ENCODE data around the gene PCA3. TPM values are rescaled to one million over a fixed set of nuclear protein-coding genes. Genes with fewer than 3 reads are reported as not detected.

Gene PCA3
- total RNA-seq = not detected

DNA sequence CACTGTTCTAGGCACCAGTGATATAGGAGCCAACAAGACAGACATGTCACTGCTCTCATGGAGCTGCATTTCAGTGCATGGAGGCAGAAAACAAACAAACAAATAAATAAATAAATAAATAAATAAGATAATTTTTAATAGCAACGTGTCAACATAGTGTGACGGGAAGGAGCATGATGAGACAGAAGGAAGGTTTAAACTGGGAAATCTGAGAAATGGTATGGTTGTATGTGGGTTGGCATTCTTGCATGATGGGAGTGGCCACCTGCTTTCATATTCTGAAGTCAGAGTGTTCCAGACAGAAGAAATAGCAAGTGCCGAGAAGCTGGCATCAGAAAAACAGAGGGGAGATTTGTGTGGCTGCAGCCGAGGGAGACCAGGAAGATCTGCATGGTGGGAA lies at the start of gene PCA3:
Gene PCA3, plus strand, starts transcription at position 301 of the 400 bp plus-strand sequence.
- no peak within 1 kb of the TSS for H3K4me3 ChIP-seq
- no peak for DNase-seq
- H3K4me1 ChIP-seq = peaks cover 0 to 4% (median 0%) of the 10 kb centered on the region in 3 donors
- H3K9me3 ChIP-seq = no peaks in the 10 kb centered on the region
- intact Hi-C loops (cut with DNase I) = no loop called here
- H3K27me3 ChIP-seq = no peaks in the 10 kb centered on the region
- WGBS, 2 donors = 88 to 93% methylated on average over 4 of the region's 4 CpGs
- H3K36me3 ChIP-seq = no peaks in the 10 kb centered on the region
- TF ChIP-seq POLR2A (IDR thresholded peaks at IDR 0.05) = no peak
- TF ChIP-seq, protein P1, sequence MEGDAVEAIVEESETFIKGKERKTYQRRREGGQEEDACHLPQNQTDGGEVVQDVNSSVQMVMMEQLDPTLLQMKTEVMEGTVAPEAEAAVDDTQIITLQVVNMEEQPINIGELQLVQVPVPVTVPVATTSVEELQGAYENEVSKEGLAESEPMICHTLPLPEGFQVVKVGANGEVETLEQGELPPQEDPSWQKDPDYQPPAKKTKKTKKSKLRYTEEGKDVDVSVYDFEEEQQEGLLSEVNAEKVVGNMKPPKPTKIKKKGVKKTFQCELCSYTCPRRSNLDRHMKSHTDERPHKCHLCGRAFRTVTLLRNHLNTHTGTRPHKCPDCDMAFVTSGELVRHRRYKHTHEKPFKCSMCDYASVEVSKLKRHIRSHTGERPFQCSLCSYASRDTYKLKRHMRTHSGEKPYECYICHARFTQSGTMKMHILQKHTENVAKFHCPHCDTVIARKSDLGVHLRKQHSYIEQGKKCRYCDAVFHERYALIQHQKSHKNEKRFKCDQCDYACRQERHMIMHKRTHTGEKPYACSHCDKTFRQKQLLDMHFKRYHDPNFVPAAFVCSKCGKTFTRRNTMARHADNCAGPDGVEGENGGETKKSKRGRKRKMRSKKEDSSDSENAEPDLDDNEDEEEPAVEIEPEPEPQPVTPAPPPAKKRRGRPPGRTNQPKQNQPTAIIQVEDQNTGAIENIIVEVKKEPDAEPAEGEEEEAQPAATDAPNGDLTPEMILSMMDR (IDR thresholded peaks at IDR 0.05) = no peak
- no peak within 1 kb of the TSS for H3K27ac ChIP-seq

DNA sequence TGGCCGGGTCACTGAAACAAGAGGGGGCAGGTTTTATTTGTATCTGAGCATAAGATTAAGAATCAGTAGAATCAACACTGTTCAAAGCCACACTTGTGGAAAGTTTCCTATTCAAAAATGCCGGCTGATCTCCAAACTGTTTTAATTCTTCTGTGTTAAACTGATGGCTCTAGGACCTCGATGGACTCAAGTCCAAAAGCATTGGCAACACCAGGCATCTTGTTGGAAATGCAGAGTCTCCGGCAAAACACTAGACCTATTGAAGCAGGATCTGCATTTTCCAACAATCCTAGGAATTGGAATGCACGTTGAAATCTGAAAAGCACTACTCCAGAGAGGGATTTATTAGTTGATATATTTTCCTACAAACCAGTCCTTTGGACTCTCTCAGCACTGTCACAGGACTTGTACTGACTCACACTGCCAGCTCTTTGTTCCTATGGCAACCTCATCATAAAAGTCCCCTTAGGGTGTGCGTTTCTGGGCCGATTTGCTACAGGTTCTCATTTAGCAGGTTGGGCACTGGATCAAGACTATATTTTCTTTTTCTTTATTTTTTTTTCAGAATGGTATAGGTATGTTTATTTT lies 48.1 kb upstream of the PCA3 start:
- Histone ChIP-seq H3K4me1 (peaks cover 0 to 5% (median 3%) of the 10 kb centered on the region in 3 donors), H3K27me3 (no peaks in the 10 kb centered on the region), H3K4me3 (no peak overlapping the region), H3K9me3 (no peaks in the 10 kb centered on the region), H3K27ac (no peak overlapping the region), H3K36me3 (no peaks in the 10 kb centered on the region)
- intact Hi-C loops (cut with DNase I) = no loop called here
- TF ChIP-seq POLR2A (IDR thresholded peaks at IDR 0.05) = no peak
- TF ChIP-seq, protein P1 (IDR thresholded peaks at IDR 0.05) = no peak
- 29 to 34% methylated on average over 7 of the region's 7 CpGs for WGBS, 2 donors
- DNase-seq = no peak

DNA sequence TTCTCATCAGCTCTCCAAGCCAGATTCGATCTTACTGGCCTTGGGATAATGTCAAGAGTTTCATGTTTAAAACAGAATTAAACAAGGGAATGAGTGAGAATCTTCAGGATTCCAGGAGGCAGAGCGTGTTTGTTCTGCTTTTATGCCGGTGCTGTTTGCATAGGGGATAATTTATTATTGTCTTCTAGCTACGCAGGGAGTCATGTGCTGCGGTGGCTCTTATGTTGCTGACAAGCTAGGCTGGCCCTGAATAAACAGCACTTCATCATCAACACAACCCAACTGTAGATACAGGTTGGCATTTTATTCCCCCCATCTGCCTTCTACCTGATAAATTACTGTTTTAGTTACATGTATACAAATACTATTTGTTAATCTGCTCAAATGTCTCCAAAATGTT lies 47.1 kb upstream of the PCA3 start:
- intact Hi-C loops (cut with DNase I) = no loop called here
- Histone ChIP-seq H3K9me3 (no peaks in the 10 kb centered on the region), H3K4me1 (peaks cover 0 to 5% (median 3%) of the 10 kb centered on the region in 3 donors), H3K27ac (no peak overlapping the region), H3K4me3 (no peak overlapping the region), H3K36me3 (no peaks in the 10 kb centered on the region), H3K27me3 (no peaks in the 10 kb centered on the region)
- DNase-seq = no peak
- WGBS, 2 donors = 28 to 30% methylated on average over 5 of the region's 5 CpGs
- TF ChIP-seq, protein P1 (IDR thresholded peaks at IDR 0.05) = no peak
- TF ChIP-seq POLR2A (IDR thresholded peaks at IDR 0.05) = no peak

DNA sequence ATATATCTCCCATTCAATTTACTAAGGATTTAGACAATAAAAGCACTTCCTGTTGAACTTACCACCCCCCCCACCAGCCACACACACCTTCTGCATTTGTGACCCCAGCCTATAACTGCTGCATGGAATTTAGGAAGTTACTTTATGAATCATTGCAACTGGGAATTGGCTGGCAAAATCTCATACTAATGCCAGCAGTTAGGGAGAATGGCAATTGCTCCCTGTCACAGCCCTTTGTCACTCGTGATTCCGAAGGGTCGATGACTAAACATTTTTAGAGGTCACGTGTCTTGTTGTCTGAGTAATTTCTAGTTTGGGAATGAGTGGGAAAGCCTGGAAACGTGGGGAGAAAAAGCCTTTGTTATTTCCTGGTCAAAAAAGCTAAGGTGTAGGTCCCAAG lies 46.6 kb upstream of the PCA3 start:
- no peak for TF ChIP-seq POLR2A (IDR thresholded peaks at IDR 0.05)
- TF ChIP-seq, protein P1 (IDR thresholded peaks at IDR 0.05) = no peak
- H3K4me3 ChIP-seq = no peak overlapping the region
- intact Hi-C loops (cut with DNase I) = no loop called here
- H3K36me3 ChIP-seq = no peaks in the 10 kb centered on the region
- WGBS, 2 donors = 15 to 33% methylated on average over 5 of the region's 5 CpGs
- DNase-seq = no peak
- H3K27me3 ChIP-seq = no peaks in the 10 kb centered on the region
- H3K9me3 ChIP-seq = no peaks in the 10 kb centered on the region
- no peak overlapping the region for H3K27ac ChIP-seq
- peaks cover 0 to 5% (median 3%) of the 10 kb centered on the region in 3 donors for H3K4me1 ChIP-seq

DNA sequence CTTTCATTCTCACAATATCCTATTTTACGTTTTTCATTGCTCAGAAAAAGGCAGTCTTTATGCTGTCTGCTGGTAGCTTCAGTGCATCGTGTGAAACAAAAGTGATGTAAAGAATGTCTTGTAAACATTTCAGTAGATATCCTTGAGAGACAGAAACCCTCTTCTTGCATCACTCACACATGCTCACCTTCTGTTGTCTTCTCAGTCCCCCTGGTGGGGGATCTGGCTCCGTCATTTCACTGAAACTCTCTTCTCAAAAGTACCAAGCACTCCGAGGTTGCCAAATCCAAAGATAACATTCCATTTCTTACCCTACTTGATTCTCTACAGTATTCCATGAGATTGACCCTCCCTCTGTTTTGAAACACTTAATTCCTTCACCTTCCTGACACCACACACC lies 46.1 kb upstream of the PCA3 start:
- 63% methylated on average over 4 of the region's 4 CpGs for WGBS, 2 donors

More for the DNA sequence above, 46.1 kb upstream of the PCA3 start:
- no peak overlapping the region for H3K4me3 ChIP-seq
- H3K27me3 ChIP-seq = no peaks in the 10 kb centered on the region
- no peak overlapping the region for H3K27ac ChIP-seq
- H3K36me3 ChIP-seq = no peaks in the 10 kb centered on the region
- TF ChIP-seq, protein P1 (IDR thresholded peaks at IDR 0.05) = no peak
- no peak for TF ChIP-seq POLR2A (IDR thresholded peaks at IDR 0.05)
- no peaks in the 10 kb centered on the region for H3K9me3 ChIP-seq
- DNase-seq = no peak
- H3K4me1 ChIP-seq = peaks cover 0 to 5% (median 3%) of the 10 kb centered on the region in 3 donors
- intact Hi-C loops (cut with DNase I) = no loop called here
